CD4-positive, alpha-beta T cell treated with Interleukin-12 subunit alpha and Interleukin-12 subunit beta, for 1 hour (primary cell): ENCODE results near the gene MILR1.

Experiments used
- DNase-seq: peaks from one replicate; pipeline ENCODE4 v3.0.0-alpha.2; 2020

MILR1 gene

GRCh38 chr17:64503821-64504768 is 55.2 kb downstream of the MILR1 start:
- DNase-seq, result no peak

GRCh38 chr17:64504769-64505339 is 55.9 kb downstream of the MILR1 start:
- DNase-seq, result no peak

- peak; percentile 91 for DNase-seq
These were observed 56.7 kb downstream of the MILR1 start for GRCh38 chr17:64505340-64506200.

GRCh38 chr17:64506201-64506575 is 57.3 kb downstream of the MILR1 start, which contains the start of gene DDX5:
TSS of gene DDX5 (minus strand) at chr17:64506289. CDS start at chr17:64506119, 170 bp downstream.
- DNase-seq, result peak; percentile 98

- DNase-seq, result peak; percentile 97
These were observed 57.9 kb downstream of the MILR1 start, which contains the start of gene CEP95 for GRCh38 chr17:64506576-64507412. TSS of gene CEP95 (plus strand) at chr17:64506977. CDS start at chr17:64507098, 121 bp downstream.

- peak; percentile 77 for DNase-seq
These were observed 58.5 kb downstream of the MILR1 start for GRCh38 chr17:64507413-64507782.

GRCh38 chr17:64508683-64509082 is 59.8 kb downstream of the MILR1 start:
- DNase-seq, result no peak

GRCh38 chr17:64509179-64509578 is 60.3 kb downstream of the MILR1 start:
- DNase-seq, result no peak

GRCh38 chr17:64515419-64515818 is 66.5 kb downstream of the MILR1 start:
- no peak for DNase-seq

GRCh38 chr17:64515829-64516228 is 66.9 kb downstream of the MILR1 start:
- DNase-seq, result no peak
